ENCODE data around the gene PNPT1.
"Not testable (repeated sequence)": the region's sequence is repeated elsewhere in the genome, so short reads cannot be mapped to it uniquely, and the experiment has no call there.

Gene PNPT1

GRCh38 chr2:55653255-55653654 lies 40.4 kb downstream of the PNPT1 start:
- FAIRE-seq, result no peak

GRCh38 chr2:55649211-55649610 lies 44.4 kb downstream of the PNPT1 start:
- FAIRE-seq, result no peak

GRCh38 chr2:55636831-55637230 lies 56.8 kb downstream of the PNPT1 start:
- no peak for FAIRE-seq

- FAIRE-seq, result no peak
Observed at GRCh38 chr2:55628931-55629330, 64.7 kb downstream of the PNPT1 start.

GRCh38 chr2:55627915-55628314 lies 65.7 kb downstream of the PNPT1 start:
- no peak for FAIRE-seq

GRCh38 chr2:55621802-55622201 lies 71.8 kb downstream of the PNPT1 start:
- FAIRE-seq, result no peak

GRCh38 chr2:55620123-55620779 lies 73.4 kb downstream of the PNPT1 start:
- FAIRE-seq, result no peak

GRCh38 chr2:55618275-55619055 lies 75.2 kb downstream of the PNPT1 start:
- no peak for FAIRE-seq

- FAIRE-seq, result no peak
Observed at GRCh38 chr2:55618025-55618274, 75.7 kb downstream of the PNPT1 start.

- FAIRE-seq, result peak; percentile 96
Observed at GRCh38 chr2:55617175-55618024, 76.2 kb downstream of the PNPT1 start, which contains the start of gene PPP4R3B. TSS of gene PPP4R3B (minus strand) at chr2:55617622. CDS start at chr2:55617285, 337 bp downstream.

- FAIRE-seq, result no peak
Observed at GRCh38 chr2:55616551-55617174, 77.0 kb downstream of the PNPT1 start.

GRCh38 chr2:55611997-55612396 lies 81.6 kb downstream of the PNPT1 start:
- no peak for FAIRE-seq

- no peak for FAIRE-seq
Observed at GRCh38 chr2:55610954-55611743, 82.5 kb downstream of the PNPT1 start.

- no peak for FAIRE-seq
Observed at GRCh38 chr2:55609938-55610578, 83.6 kb downstream of the PNPT1 start.

- no peak for FAIRE-seq
Observed at GRCh38 chr2:55609193-55609794, 84.3 kb downstream of the PNPT1 start.

- FAIRE-seq, result no peak
Observed at GRCh38 chr2:55607717-55608116, 85.9 kb downstream of the PNPT1 start.

- no peak for FAIRE-seq
Observed at GRCh38 chr2:55604027-55604565, 89.5 kb downstream of the PNPT1 start.

GRCh38 chr2:55601849-55602248 lies 91.8 kb downstream of the PNPT1 start:
- FAIRE-seq, result no peak

- no peak for FAIRE-seq
Observed at GRCh38 chr2:55598056-55598795, 95.4 kb downstream of the PNPT1 start.

GRCh38 chr2:55596795-55597194 lies 96.8 kb downstream of the PNPT1 start:
- not testable (repeated sequence) for FAIRE-seq
